Activated CD4-positive, alpha-beta T cell treated with anti-CD3 and anti-CD28 coated beads, Interleukin-2, amount 10 ng/mL, durations not matched to agents 24 days and 14 days (primary cell): Measurements from ENCODE around the gene SLC2A4RG. TPM values are rescaled to one million over a fixed set of nuclear protein-coding genes. Genes with fewer than 3 reads are reported as not detected.

Experiments used
- DNase-seq: peaks from one replicate; pipeline ENCODE4 v3.0.0; 2022
- H3K27ac Mint-ChIP-seq: one replicate; pipeline ENCODE4 v1.8.0; 2022; ENCODE audit warnings: mild to moderate bottlenecking, mixed read lengths
- H3K27me3 Mint-ChIP-seq: one replicate; pipeline ENCODE4 v1.8.0; 2022; ENCODE audit warnings: mixed read lengths
- H3K36me3 Mint-ChIP-seq: one replicate; pipeline ENCODE4 v1.8.0; 2022; ENCODE audit warnings: low read depth, mild to moderate bottlenecking, mixed read lengths
- H3K4me1 Mint-ChIP-seq: one replicate; pipeline ENCODE4 v1.8.0; 2021; ENCODE audit warnings: mixed read lengths
- H3K4me3 Mint-ChIP-seq: one replicate; pipeline ENCODE4 v1.8.0; 2022; ENCODE audit warnings: mild to moderate bottlenecking, moderate library complexity, mixed read lengths
- H3K9me3 Mint-ChIP-seq: one replicate; pipeline ENCODE4 v1.8.0; 2021; ENCODE audit warnings: mixed read lengths
- intact Hi-C: fragments of 100-400 bp; cut with micrococcal nuclease; formaldehyde crosslinking; loops from one replicate; pipeline ENCODE4 v1.15.1; 2023
- total RNA-seq: library from RNA; stranded (reverse); gene quantifications from 2 replicates; pipeline ENCODE4 v1.2.3, GENCODE V29; 2022

Gene SLC2A4RG
- total RNA-seq, 1 donor from 2014 or later = 41.0 TPM

DNA sequence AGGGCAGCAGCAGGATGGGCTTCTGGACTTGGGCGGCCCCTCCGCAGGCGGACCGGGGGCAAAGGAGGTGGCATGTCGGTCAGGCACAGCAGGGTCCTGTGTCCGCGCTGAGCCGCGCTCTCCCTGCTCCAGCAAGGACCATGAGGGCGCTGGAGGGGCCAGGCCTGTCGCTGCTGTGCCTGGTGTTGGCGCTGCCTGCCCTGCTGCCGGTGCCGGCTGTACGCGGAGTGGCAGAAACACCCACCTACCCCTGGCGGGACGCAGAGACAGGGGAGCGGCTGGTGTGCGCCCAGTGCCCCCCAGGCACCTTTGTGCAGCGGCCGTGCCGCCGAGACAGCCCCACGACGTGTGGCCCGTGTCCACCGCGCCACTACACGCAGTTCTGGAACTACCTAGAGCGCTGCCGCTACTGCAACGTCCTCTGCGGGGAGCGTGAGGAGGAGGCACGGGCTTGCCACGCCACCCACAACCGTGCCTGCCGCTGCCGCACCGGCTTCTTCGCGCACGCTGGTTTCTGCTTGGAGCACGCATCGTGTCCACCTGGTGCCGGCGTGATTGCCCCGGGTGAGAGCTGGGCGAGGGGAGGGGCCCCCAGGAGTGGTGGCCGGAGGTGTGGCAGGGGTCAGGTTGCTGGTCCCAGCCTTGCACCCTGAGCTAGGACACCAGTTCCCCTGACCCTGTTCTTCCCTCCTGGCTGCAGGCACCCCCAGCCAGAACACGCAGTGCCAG, 42.8 kb upstream of the SLC2A4RG start, which contains the start of gene TNFRSF6B:
Gene TNFRSF6B, plus strand, starts transcription at position 25 of the 729 bp plus-strand sequence. Its CDS starts 116 bp downstream, at position 141.
- Mint-ChIP-seq H3K27ac (no peak within 1 kb of the TSS), H3K9me3 (no peaks in the 10 kb centered on the region), H3K4me1 (peaks cover 11% of the 10 kb centered on the region), H3K4me3 (no peak within 1 kb of the TSS), H3K27me3 (no peaks in the 10 kb centered on the region), H3K36me3 (peaks cover 20% of the 10 kb centered on the region)
- no peak for DNase-seq
- intact Hi-C loops = no loop called here

- intact Hi-C loops = no loop called here
- no peak overlapping the region for H3K4me3 Mint-ChIP-seq
- no peak for DNase-seq
- H3K27ac Mint-ChIP-seq = no peak overlapping the region
- H3K4me1 Mint-ChIP-seq = peaks cover 11% of the 10 kb centered on the region
- no peaks in the 10 kb centered on the region for H3K27me3 Mint-ChIP-seq
- peaks cover 19% of the 10 kb centered on the region for H3K36me3 Mint-ChIP-seq
- no peaks in the 10 kb centered on the region for H3K9me3 Mint-ChIP-seq
Observed at GRCh38 chr20:63697357-63697867, 42.2 kb upstream of the SLC2A4RG start.

DNA sequence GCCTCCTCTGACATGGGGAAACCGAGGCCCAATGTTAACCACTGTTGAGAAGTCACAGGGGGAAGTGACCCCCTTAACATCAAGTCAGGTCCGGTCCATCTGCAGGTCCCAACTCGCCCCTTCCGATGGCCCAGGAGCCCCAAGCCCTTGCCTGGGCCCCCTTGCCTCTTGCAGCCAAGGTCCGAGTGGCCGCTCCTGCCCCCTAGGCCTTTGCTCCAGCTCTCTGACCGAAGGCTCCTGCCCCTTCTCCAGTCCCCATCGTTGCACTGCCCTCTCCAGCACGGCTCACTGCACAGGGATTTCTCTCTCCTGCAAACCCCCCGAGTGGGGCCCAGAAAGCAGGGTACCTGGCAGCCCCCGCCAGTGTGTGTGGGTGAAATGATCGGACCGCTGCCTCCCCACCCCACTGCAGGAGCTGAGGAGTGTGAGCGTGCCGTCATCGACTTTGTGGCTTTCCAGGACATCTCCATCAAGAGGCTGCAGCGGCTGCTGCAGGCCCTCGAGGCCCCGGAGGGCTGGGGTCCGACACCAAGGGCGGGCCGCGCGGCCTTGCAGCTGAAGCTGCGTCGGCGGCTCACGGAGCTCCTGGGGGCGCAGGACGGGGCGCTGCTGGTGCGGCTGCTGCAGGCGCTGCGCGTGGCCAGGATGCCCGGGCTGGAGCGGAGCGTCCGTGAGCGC, 41.6 kb upstream of the SLC2A4RG start:
- no peak for DNase-seq
- peaks cover 14% of the 10 kb centered on the region for H3K36me3 Mint-ChIP-seq

DNA sequence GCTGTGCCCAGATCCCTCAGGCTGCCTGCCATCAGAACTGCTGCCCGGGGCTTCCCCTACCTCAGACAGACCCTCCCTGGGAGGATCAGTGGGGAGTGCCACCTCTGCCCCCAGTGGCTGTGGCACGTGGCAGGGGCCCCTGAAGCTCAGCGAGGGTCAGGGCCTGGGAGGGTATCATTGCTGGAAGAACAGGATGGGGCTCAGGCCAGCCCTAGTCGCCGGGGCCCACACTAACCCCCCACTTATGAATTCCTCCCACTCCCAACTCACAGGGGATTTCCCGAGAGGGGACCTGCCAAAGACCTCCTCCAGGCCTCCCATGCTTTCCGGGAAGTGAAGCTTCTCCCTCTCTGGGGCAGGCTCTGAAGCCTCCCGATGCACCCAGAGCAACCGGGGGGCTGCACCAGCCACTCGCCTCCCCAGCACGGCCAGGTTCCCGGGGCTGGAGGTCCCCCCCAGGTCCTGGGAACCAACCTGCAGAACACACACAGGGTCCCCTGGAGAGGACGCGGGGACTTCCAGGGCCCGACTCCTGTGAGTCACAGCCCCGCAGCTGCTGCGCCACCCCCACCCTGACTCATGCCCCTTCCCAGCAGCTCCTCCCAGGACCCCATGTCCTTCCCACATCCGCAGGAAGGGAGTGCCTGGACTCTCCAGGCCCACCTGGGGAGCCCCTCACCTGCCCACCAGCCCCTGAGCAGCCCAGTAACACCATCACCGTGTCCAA, 40.7 kb upstream of the SLC2A4RG start:
- peaks cover 9% of the 10 kb centered on the region for H3K4me1 Mint-ChIP-seq
- H3K27ac Mint-ChIP-seq = peak overlapping the region; percentile 84
- no peaks in the 10 kb centered on the region for H3K9me3 Mint-ChIP-seq
- peak; percentile 71 for DNase-seq
- H3K4me3 Mint-ChIP-seq = peak overlapping the region; percentile 26
- H3K36me3 Mint-ChIP-seq = peaks cover 11% of the 10 kb centered on the region
- intact Hi-C loops = no loop called here
- no peaks in the 10 kb centered on the region for H3K27me3 Mint-ChIP-seq

More for the DNA sequence above, 41.6 kb upstream of the SLC2A4RG start:
- no peaks in the 10 kb centered on the region for H3K9me3 Mint-ChIP-seq
- intact Hi-C loops = no loop called here
- peaks cover 11% of the 10 kb centered on the region for H3K4me1 Mint-ChIP-seq
- H3K27me3 Mint-ChIP-seq = no peaks in the 10 kb centered on the region
- no peak overlapping the region for H3K27ac Mint-ChIP-seq
- no peak overlapping the region for H3K4me3 Mint-ChIP-seq

- peak overlapping the region; percentile 26 for H3K4me3 Mint-ChIP-seq
- peak overlapping the region; percentile 84 for H3K27ac Mint-ChIP-seq
- peaks cover 11% of the 10 kb centered on the region for H3K36me3 Mint-ChIP-seq
- H3K4me1 Mint-ChIP-seq = peaks cover 9% of the 10 kb centered on the region
- DNase-seq = no peak
- H3K9me3 Mint-ChIP-seq = no peaks in the 10 kb centered on the region
- intact Hi-C loops = no loop called here
- H3K27me3 Mint-ChIP-seq = no peaks in the 10 kb centered on the region
Observed at GRCh38 chr20:63699466-63700198, 39.9 kb upstream of the SLC2A4RG start.

- H3K36me3 Mint-ChIP-seq = peaks cover 17% of the 10 kb centered on the region
- H3K4me1 Mint-ChIP-seq = peaks cover 11% of the 10 kb centered on the region
- H3K27ac Mint-ChIP-seq = peak overlapping the region; percentile 41
- intact Hi-C loops = no loop called here
- no peak for DNase-seq
- H3K27me3 Mint-ChIP-seq = no peaks in the 10 kb centered on the region
- H3K4me3 Mint-ChIP-seq = no peak overlapping the region
- H3K9me3 Mint-ChIP-seq = no peaks in the 10 kb centered on the region
Observed at GRCh38 chr20:63700199-63701050, 39.2 kb upstream of the SLC2A4RG start.

DNA sequence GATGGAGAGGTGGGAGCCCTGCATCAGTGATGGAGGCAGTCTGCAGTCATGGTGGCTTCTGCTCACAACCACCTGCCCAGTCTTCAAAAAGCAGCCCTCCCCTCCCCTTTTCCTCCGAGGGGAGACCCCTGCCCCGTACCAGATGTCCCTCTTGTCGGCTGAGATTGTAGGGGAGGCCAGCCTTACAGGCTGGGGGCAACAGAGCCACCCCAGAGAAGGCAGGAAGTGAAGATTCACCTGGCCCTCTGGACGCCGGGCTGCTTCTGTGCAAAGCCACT, 38.6 kb upstream of the SLC2A4RG start:
- H3K27me3 Mint-ChIP-seq = no peaks in the 10 kb centered on the region
- intact Hi-C loops = no loop called here
- no peak overlapping the region for H3K4me3 Mint-ChIP-seq
- peaks cover 13% of the 10 kb centered on the region for H3K4me1 Mint-ChIP-seq
- H3K9me3 Mint-ChIP-seq = no peaks in the 10 kb centered on the region
- DNase-seq = no peak
- H3K36me3 Mint-ChIP-seq = peaks cover 23% of the 10 kb centered on the region
- H3K27ac Mint-ChIP-seq = peak overlapping the region; percentile 34

GRCh38 chr20:63701329-63702035, 38.1 kb upstream of the SLC2A4RG start:
- intact Hi-C loops = no loop called here
- Mint-ChIP-seq H3K27ac (peak overlapping the region; percentile 34), H3K36me3 (peaks cover 22% of the 10 kb centered on the region), H3K4me3 (no peak overlapping the region), H3K9me3 (no peaks in the 10 kb centered on the region), H3K4me1 (peaks cover 15% of the 10 kb centered on the region), H3K27me3 (no peaks in the 10 kb centered on the region)
- no peak for DNase-seq

GRCh38 chr20:63702036-63702665, 37.4 kb upstream of the SLC2A4RG start:
- peaks cover 26% of the 10 kb centered on the region for H3K36me3 Mint-ChIP-seq
- H3K4me1 Mint-ChIP-seq = peaks cover 19% of the 10 kb centered on the region
- H3K27ac Mint-ChIP-seq = no peak overlapping the region
- H3K4me3 Mint-ChIP-seq = no peak overlapping the region
- H3K27me3 Mint-ChIP-seq = no peaks in the 10 kb centered on the region
- intact Hi-C loops = no loop called here
- no peaks in the 10 kb centered on the region for H3K9me3 Mint-ChIP-seq
- no peak for DNase-seq

DNA sequence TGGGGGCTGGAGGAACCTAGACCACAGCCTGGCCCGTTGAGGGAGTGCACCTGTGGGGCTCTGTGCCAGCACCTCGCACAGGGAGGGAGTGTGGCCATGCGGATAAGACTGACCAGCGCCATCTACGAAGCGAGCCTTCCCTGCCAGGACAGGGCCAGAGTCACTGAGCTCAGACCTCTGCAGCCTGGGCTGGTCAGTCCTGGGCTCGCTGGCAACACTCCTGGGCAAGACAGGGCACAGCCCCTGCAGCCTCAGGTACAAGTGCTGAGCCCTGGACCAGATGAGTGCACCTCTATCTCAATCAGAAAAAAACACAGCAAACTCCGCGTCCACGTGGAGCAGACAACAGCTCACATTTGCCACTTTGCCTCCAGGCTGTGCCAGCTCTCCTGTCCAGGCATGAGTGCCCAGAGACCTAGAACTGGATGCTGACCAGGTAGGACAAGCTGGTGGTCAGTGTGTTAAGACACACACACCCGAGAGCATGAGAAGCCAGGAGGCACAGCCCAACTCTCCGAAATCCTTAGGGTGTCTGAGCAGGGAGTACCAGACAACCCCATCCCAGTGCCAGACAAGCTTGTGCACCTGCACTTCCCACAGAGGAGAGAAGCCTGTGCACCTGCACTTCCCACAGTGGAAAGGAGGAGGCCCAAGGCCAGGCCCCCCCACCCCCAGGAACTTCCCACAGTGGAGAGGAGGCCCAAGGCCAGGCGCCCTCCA, 36.7 kb upstream of the SLC2A4RG start:
- no peaks in the 10 kb centered on the region for H3K9me3 Mint-ChIP-seq
- H3K4me3 Mint-ChIP-seq = no peak overlapping the region
- H3K4me1 Mint-ChIP-seq = peaks cover 16% of the 10 kb centered on the region
- H3K27ac Mint-ChIP-seq = no peak overlapping the region
- H3K36me3 Mint-ChIP-seq = peaks cover 24% of the 10 kb centered on the region
- intact Hi-C loops = no loop called here
- no peak for DNase-seq
- no peaks in the 10 kb centered on the region for H3K27me3 Mint-ChIP-seq

DNA sequence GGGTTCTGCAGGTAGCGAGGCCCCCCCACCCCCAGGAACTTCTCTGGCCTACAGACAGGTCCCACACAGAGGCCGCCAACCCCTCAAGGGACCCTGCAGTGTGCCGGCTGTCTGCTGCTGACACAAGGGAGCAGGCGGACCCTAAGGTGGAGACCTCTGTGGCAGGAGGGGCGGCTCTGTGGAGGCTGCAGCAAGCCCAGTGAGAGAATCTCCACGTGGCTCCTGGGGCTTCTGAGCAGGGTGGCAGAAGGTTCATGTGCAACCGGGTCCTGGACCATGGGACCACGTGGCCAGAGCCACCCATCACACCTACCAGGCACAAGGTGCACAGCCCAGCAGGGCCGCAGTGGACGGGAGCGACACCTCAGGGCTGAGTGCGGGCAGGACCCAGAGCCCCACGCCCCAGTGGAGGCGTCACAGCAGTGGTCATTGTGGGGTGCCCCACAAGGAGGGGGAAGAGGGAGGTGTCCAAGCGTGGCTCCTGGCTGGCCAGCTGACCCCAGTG, 36.1 kb upstream of the SLC2A4RG start:
- no peak overlapping the region for H3K4me3 Mint-ChIP-seq
- DNase-seq = no peak
- peaks cover 18% of the 10 kb centered on the region for H3K4me1 Mint-ChIP-seq
- H3K27ac Mint-ChIP-seq = no peak overlapping the region
- no peaks in the 10 kb centered on the region for H3K27me3 Mint-ChIP-seq
- H3K9me3 Mint-ChIP-seq = no peaks in the 10 kb centered on the region
- intact Hi-C loops = no loop called here
- H3K36me3 Mint-ChIP-seq = peaks cover 25% of the 10 kb centered on the region
